Measurements from ENCODE around the gene SLC32A1.

Gene SLC32A1

GRCh38 chr20:38751360-38751976 lies 27.2 kb downstream of the SLC32A1 start:
- in situ Hi-C loops (cut with MboI; ENCODE audit: low sequenced_read_pairs), result loop anchor here (10.0 kb wide), 1 partner anchor 107 kb away; no protein-coding TSS in a partner anchor

- in situ Hi-C loops (cut with MboI; ENCODE audit: low sequenced_read_pairs), result loop anchor here (10.0 kb wide), 1 partner anchor 107 kb away; no protein-coding TSS in a partner anchor
These were observed 27.7 kb downstream of the SLC32A1 start for GRCh38 chr20:38752029-38752428.

- in situ Hi-C loops (cut with MboI; ENCODE audit: low sequenced_read_pairs), result loop anchor here (10.0 kb wide), 1 partner anchor 110 kb away; no protein-coding TSS in a partner anchor
These were observed 30.6 kb downstream of the SLC32A1 start for GRCh38 chr20:38754924-38755323.

GRCh38 chr20:38755324-38755910 lies 31.1 kb downstream of the SLC32A1 start:
- in situ Hi-C loops (cut with MboI; ENCODE audit: low sequenced_read_pairs), result loop anchor here (10.0 kb wide), 1 partner anchor 111 kb away; no protein-coding TSS in a partner anchor

- in situ Hi-C loops (cut with MboI; ENCODE audit: low sequenced_read_pairs), result loop anchor here (10.0 kb wide), 1 partner anchor 112 kb away; no protein-coding TSS in a partner anchor
These were observed 33.0 kb downstream of the SLC32A1 start for GRCh38 chr20:38757145-38757775.

- in situ Hi-C loops (cut with MboI; ENCODE audit: low sequenced_read_pairs), result loop anchor here (10.0 kb wide), 1 partner anchor 114 kb away; no protein-coding TSS in a partner anchor
These were observed 34.8 kb downstream of the SLC32A1 start for GRCh38 chr20:38759106-38759505.

GRCh38 chr20:38760978-38761377 lies 36.7 kb downstream of the SLC32A1 start:
- in situ Hi-C loops (cut with MboI; ENCODE audit: low sequenced_read_pairs), result no loop called here

GRCh38 chr20:38762174-38762573 lies 37.9 kb downstream of the SLC32A1 start:
- in situ Hi-C loops (cut with MboI; ENCODE audit: low sequenced_read_pairs), result no loop called here

GRCh38 chr20:38763616-38764015 lies 39.3 kb downstream of the SLC32A1 start:
- in situ Hi-C loops (cut with MboI; ENCODE audit: low sequenced_read_pairs), result no loop called here

GRCh38 chr20:38764567-38765318 lies 40.5 kb downstream of the SLC32A1 start:
- in situ Hi-C loops (cut with MboI; ENCODE audit: low sequenced_read_pairs), result no loop called here

- in situ Hi-C loops (cut with MboI; ENCODE audit: low sequenced_read_pairs), result no loop called here
These were observed 41.8 kb downstream of the SLC32A1 start for GRCh38 chr20:38766071-38766470.

- in situ Hi-C loops (cut with MboI; ENCODE audit: low sequenced_read_pairs), result no loop called here
These were observed 45.4 kb downstream of the SLC32A1 start for GRCh38 chr20:38769376-38770295.

- in situ Hi-C loops (cut with MboI; ENCODE audit: low sequenced_read_pairs), result no loop called here
These were observed 46.3 kb downstream of the SLC32A1 start for GRCh38 chr20:38770546-38770945.

- in situ Hi-C loops (cut with MboI; ENCODE audit: low sequenced_read_pairs), result no loop called here
These were observed 46.7 kb downstream of the SLC32A1 start for GRCh38 chr20:38770970-38771369.

GRCh38 chr20:38771621-38772020 lies 47.3 kb downstream of the SLC32A1 start:
- in situ Hi-C loops (cut with MboI; ENCODE audit: low sequenced_read_pairs), result no loop called here

GRCh38 chr20:38774167-38774566 lies 49.9 kb downstream of the SLC32A1 start:
- in situ Hi-C loops (cut with MboI; ENCODE audit: low sequenced_read_pairs), result no loop called here

GRCh38 chr20:38776363-38776762 lies 52.1 kb downstream of the SLC32A1 start:
- in situ Hi-C loops (cut with MboI; ENCODE audit: low sequenced_read_pairs), result no loop called here
